Cardiac muscle cell (in vitro differentiated cells and primary cell): ENCODE data around the gene MRPL17. TPM values are rescaled to one million over a fixed set of nuclear protein-coding genes. Genes with fewer than 3 reads are reported as not detected.

ENCODE experiments used
- DNase-seq, 2 donors: peaks; one replicate each; pipeline versions ENCODE4 v3.0.0 to v3.0.0-alpha.2; 2010 to 2017; ENCODE audit warnings: low read depth in 1 of 2, low spot score in 1 of 2
- H3K27ac ChIP-seq: fragments of 200-600 bp; sonication (generic); 2 replicates; pipeline ENCODE4 v1.5.1; 2016
- H3K27me3 ChIP-seq: fragments of 200-600 bp; sonication (generic); 2 replicates; pipeline ENCODE4 v1.6.0; 2016; ENCODE audit warnings: control low read depth
- H3K36me3 ChIP-seq: fragments of 200-600 bp; sonication (generic); 2 replicates; pipeline ENCODE4 v1.5.1; 2016; ENCODE audit warnings: control low read depth
- H3K4me1 ChIP-seq: fragments of 200-600 bp; sonication (generic); 2 replicates; pipeline ENCODE4 v1.8.1; 2017; ENCODE audit warnings: low read depth, mild to moderate bottlenecking, mixed run types
- H3K4me3 ChIP-seq: fragments of 200-600 bp; sonication (generic); 2 replicates; pipeline ENCODE4 v1.5.1; 2016; ENCODE audit warnings: mild to moderate bottlenecking
- H3K9me3 ChIP-seq: fragments of 200-600 bp; sonication (generic); 2 replicates; pipeline ENCODE4 v1.5.1; 2017; ENCODE audit warnings: low read depth, mild to moderate bottlenecking, control low read depth
- CTCF ChIP-seq: IDR thresholded peaks from 2 replicates; pipeline ENCODE4 v1.5.1; 2012; ENCODE audit warnings: low read depth, mild to moderate bottlenecking, low read length
- polyA plus RNA-seq: library from polyadenylated mRNA; unstranded; fragments of >200 nt; fragmentation: Nextera tagmentation; extraction: Ambion mirVana; gene quantifications from 2 replicates; pipeline ENCODE4 v1.2.1, GENCODE V29; 2016
- total RNA-seq: library from RNA; depleted of rRNA; stranded (reverse); fragments of >200 nt; gene quantifications from 2 replicates; pipeline ENCODE4 v1.2.3, GENCODE V29; 2016

MRPL17 gene
- total RNA-seq (52.1 and 100 TPM in 2 replicates), polyA plus RNA-seq (62.1 and 108 TPM in 2 replicates)

- Histone ChIP-seq H3K27me3 (no peaks in the 10 kb centered on the region), H3K9me3 (no peaks in the 10 kb centered on the region), H3K4me3 (peak within 1 kb of the TSS; percentile 61), H3K36me3 (peaks cover 10% of the 10 kb centered on the region), H3K4me1 (peaks cover 11% of the 10 kb centered on the region), H3K27ac (peak within 1 kb of the TSS; percentile 89)
- peak; percentile 91 for TF ChIP-seq CTCF
- DNase-seq = peak; percentile 99
Measured at GRCh38 chr11:6682936-6683861, at the start of gene MRPL17. Gene MRPL17 (minus strand): TSS chr11:6683340. CDS start chr11:6683296, 44 bp downstream.

GRCh38 chr11:6727971-6728760, 45.0 kb upstream of the MRPL17 start:
- Histone ChIP-seq H3K27me3 (no peaks in the 10 kb centered on the region), H3K36me3 (no peaks in the 10 kb centered on the region), H3K27ac (no peak overlapping the region), H3K4me3 (no peak overlapping the region), H3K4me1 (no peaks in the 10 kb centered on the region), H3K9me3 (no peaks in the 10 kb centered on the region)
- TF ChIP-seq CTCF = no peak
- DNase-seq = peak in 1 of 2 donors; percentile 3

GRCh38 chr11:6725386-6725896, 42.3 kb upstream of the MRPL17 start:
- DNase-seq = no peak
- H3K27me3 ChIP-seq = no peaks in the 10 kb centered on the region
- H3K9me3 ChIP-seq = no peaks in the 10 kb centered on the region
- no peak overlapping the region for H3K4me3 ChIP-seq
- H3K4me1 ChIP-seq = no peaks in the 10 kb centered on the region
- H3K27ac ChIP-seq = no peak overlapping the region
- TF ChIP-seq CTCF = no peak
- no peaks in the 10 kb centered on the region for H3K36me3 ChIP-seq

- H3K27ac ChIP-seq = no peak overlapping the region
- H3K4me3 ChIP-seq = no peak overlapping the region
- no peak for TF ChIP-seq CTCF
- no peaks in the 10 kb centered on the region for H3K4me1 ChIP-seq
- H3K36me3 ChIP-seq = no peaks in the 10 kb centered on the region
- no peaks in the 10 kb centered on the region for H3K27me3 ChIP-seq
- DNase-seq = no peak
- H3K9me3 ChIP-seq = no peaks in the 10 kb centered on the region
Measured at GRCh38 chr11:6724013-6724412, 40.9 kb upstream of the MRPL17 start.

GRCh38 chr11:6721343-6721742, 38.2 kb upstream of the MRPL17 start:
- no peaks in the 10 kb centered on the region for H3K36me3 ChIP-seq
- H3K4me3 ChIP-seq = no peak overlapping the region
- H3K27me3 ChIP-seq = no peaks in the 10 kb centered on the region
- no peak for DNase-seq
- no peaks in the 10 kb centered on the region for H3K4me1 ChIP-seq
- H3K9me3 ChIP-seq = no peaks in the 10 kb centered on the region
- H3K27ac ChIP-seq = no peak overlapping the region
- TF ChIP-seq CTCF = no peak
